HG02798 (cell line): ENCODE results near the gene PTPN20.
"Not testable (repeated sequence)": the region's sequence is repeated elsewhere in the genome, so short reads cannot be mapped to it uniquely, and the experiment has no call there.

Experiments
- ATAC-seq: cut with Tn5 transposase; IDR thresholded peaks from one replicate; pipeline ENCODE4 v1.9.1; 2021; ENCODE audit warnings: mild to moderate bottlenecking; ENCODE audit not compliant: unreplicated experiment, poor library complexity

PTPN20 gene

GRCh38 chr10:46911144-46911876 lies at the start of gene PTPN20:
Gene PTPN20 (plus strand): TSS chr10:46911428. CDS start chr10:46932500, 21,072 bp downstream.
- peak; percentile 80 for ATAC-seq

- not testable (repeated sequence) for ATAC-seq
Measured at GRCh38 chr10:46869716-46870115, 41.5 kb upstream of the PTPN20 start.

- not testable (repeated sequence) for ATAC-seq
Measured at GRCh38 chr10:46871583-46871982, 39.6 kb upstream of the PTPN20 start.

- ATAC-seq = not testable (repeated sequence)
Measured at GRCh38 chr10:46875304-46875703, 35.9 kb upstream of the PTPN20 start.

GRCh38 chr10:46876773-46877172 lies 34.5 kb upstream of the PTPN20 start:
- not testable (repeated sequence) for ATAC-seq

- ATAC-seq = not testable (repeated sequence)
Measured at GRCh38 chr10:46878761-46879160, 32.5 kb upstream of the PTPN20 start.

GRCh38 chr10:46890813-46891611 lies 20.2 kb upstream of the PTPN20 start:
- ATAC-seq = not testable (repeated sequence)

GRCh38 chr10:46896762-46897692 lies 14.2 kb upstream of the PTPN20 start:
- ATAC-seq = not testable (repeated sequence)

GRCh38 chr10:46901247-46901646 lies 10.0 kb upstream of the PTPN20 start:
- not testable (repeated sequence) for ATAC-seq

GRCh38 chr10:46903874-46904273 lies 7.4 kb upstream of the PTPN20 start:
- not testable (repeated sequence) for ATAC-seq

GRCh38 chr10:46906359-46906758 lies 4.9 kb upstream of the PTPN20 start:
- ATAC-seq = not testable (repeated sequence)

- not testable (repeated sequence) for ATAC-seq
Measured at GRCh38 chr10:46907185-46908117, 3.8 kb upstream of the PTPN20 start.

- ATAC-seq = not testable (repeated sequence)
Measured at GRCh38 chr10:46922498-46922897, 11.3 kb downstream of the PTPN20 start.

GRCh38 chr10:46925156-46925555 lies 13.9 kb downstream of the PTPN20 start:
- ATAC-seq = not testable (repeated sequence)

GRCh38 chr10:46925853-46926252 lies 14.6 kb downstream of the PTPN20 start:
- not testable (repeated sequence) for ATAC-seq

- not testable (repeated sequence) for ATAC-seq
Measured at GRCh38 chr10:46928810-46929209, 17.6 kb downstream of the PTPN20 start.

GRCh38 chr10:46932383-46932782 lies 21.2 kb downstream of the PTPN20 start:
- not testable (repeated sequence) for ATAC-seq

- not testable (repeated sequence) for ATAC-seq
Measured at GRCh38 chr10:46941091-46941490, 29.9 kb downstream of the PTPN20 start.
